GM18861 (cell line): ENCODE results near the gene PARP3.
A peak's percentile ranks its signal among the peaks of the same experiment; 100 is the strongest.
"Not testable (repeated sequence)": the region's sequence is repeated elsewhere in the genome, so short reads cannot be mapped to it uniquely, and the experiment has no call there.

ENCODE experiments used
- ATAC-seq: cut with Tn5 transposase; IDR thresholded peaks from one replicate; pipeline ENCODE4 v1.9.1; 2021; ENCODE audit not compliant: unreplicated experiment

The PARP3 gene

DNA sequence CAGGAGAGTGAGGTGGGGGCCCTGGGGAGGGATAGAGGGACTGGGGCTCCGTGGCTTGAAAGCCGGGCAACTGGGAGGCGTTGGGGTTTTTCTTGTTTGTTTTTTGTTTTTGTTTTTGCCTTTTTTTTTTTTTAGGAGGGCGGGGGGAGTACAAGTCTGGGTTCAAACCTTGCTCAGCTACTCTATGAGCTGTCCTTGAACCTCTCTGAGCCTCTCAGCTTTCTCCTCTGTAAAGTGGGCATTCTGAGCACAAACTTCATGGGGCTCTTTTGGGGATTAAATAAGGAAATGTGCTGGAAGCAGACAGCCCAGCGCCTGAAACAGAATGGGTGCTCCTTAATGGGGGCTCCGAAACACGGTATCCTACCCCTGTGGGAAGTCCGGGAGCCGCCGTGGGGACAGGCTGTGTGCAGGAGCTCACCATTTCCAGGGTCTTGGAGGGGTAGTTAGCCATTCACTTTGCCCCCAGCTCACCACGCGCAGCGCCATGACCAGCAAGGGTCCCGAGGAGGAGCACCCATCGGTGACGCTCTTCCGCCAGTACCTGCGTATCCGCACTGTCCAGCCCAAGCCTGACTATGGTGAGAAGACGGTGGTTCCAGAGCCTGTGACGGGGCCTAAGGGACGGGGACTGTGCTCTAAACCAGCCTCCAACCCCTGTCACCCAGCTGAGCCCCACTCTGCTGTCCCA, 41.6 kb downstream of the PARP3 start:
- ATAC-seq, result no peak

DNA sequence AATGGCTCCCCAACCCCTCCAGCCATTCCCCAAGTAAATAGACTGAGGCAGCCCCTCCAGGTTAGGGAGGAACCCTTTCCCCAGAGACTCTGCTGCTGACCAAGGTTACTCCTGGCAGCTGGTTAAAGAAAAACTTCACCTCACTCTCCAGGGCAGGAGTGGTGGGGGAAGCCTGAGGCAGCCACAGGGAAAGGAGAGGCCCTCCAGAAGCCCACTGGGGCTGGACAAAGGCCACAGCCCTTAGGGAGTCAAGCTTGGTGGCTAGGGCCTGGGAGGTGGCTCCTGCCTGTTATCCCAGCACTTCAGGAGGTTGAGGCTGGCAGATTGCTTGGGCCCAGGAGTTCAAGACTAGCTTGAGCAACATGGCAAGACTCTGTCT, 42.1 kb downstream of the PARP3 start:
- ATAC-seq, result no peak

DNA sequence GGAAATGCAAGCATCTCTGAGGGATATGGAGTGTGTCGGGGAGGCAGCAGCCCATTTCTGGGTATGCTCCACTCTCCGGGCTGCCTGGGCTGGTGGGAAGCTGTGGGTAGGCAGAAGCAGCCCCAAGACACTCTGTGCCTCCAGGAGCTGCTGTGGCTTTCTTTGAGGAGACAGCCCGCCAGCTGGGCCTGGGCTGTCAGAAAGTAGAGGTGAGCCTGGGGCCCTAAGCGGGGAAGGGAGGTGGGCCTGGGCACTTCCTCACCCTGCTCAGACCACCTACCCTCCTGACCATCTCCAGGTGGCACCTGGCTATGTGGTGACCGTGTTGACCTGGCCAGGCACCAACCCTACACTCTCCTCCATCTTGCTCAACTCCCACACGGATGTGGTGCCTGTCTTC, 42.9 kb downstream of the PARP3 start:
- no peak for ATAC-seq

DNA sequence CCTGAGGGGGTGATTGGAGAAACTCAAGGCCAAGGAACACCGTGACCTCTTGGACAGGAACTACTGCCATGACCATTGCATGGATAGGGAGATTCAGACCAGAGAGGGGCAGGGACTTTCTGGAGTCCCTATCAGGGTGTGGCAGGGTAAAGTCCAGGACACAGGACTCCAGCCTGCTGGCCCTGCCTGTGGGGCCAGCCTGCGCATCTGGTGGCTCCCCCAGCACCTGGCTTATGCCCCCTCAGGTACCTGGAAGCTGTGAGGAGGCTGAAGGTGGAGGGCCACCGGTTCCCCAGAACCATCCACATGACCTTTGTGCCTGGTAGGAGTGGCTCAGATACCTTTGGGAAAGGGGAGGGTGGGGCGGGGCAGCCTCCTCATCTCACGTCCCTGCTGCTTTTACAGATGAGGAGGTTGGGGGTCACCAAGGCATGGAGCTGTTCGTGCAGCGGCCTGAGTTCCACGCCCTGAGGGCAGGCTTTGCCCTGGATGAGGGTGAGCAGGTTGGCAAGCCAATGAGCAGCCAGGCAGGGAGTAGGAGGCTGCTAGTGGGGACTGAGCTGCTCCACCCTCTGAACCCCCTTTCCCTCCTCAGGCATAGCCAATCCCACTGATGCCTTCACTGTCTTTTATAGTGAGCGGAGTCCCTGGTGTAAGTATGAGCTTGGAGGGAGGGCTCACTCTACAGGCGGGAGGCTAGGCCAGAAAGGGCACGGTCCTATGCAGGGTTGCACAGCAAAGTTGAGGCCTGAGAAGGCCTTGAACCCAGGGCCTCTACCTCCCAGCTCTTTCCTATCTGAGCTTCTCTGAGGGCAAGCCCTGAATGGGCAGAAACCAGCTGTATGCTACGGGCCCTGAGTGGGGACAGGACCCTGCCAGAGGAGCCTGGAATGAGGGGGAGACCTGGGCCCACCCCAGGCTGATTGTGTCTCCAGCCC, 44.1 kb downstream of the PARP3 start:
- no peak for ATAC-seq

DNA sequence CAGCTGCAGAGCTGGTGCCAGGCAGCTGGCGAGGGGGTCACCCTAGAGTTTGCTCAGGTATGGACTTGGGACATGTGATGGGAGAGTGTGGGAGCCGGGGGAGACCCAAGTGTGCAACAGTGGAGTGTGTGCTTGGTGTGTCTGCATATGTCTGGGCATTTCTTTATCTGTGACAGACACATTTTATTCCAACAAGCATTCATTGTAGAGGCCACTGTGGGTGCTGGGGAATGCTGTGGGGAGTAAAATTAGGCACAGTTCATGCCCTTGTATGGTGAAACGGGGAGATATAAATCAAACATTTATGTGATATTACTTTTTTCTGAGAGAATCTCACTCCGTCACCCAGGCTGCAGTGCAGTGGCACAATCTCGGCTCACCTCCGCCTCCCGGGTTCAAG, 45.4 kb downstream of the PARP3 start:
- no peak for ATAC-seq

DNA sequence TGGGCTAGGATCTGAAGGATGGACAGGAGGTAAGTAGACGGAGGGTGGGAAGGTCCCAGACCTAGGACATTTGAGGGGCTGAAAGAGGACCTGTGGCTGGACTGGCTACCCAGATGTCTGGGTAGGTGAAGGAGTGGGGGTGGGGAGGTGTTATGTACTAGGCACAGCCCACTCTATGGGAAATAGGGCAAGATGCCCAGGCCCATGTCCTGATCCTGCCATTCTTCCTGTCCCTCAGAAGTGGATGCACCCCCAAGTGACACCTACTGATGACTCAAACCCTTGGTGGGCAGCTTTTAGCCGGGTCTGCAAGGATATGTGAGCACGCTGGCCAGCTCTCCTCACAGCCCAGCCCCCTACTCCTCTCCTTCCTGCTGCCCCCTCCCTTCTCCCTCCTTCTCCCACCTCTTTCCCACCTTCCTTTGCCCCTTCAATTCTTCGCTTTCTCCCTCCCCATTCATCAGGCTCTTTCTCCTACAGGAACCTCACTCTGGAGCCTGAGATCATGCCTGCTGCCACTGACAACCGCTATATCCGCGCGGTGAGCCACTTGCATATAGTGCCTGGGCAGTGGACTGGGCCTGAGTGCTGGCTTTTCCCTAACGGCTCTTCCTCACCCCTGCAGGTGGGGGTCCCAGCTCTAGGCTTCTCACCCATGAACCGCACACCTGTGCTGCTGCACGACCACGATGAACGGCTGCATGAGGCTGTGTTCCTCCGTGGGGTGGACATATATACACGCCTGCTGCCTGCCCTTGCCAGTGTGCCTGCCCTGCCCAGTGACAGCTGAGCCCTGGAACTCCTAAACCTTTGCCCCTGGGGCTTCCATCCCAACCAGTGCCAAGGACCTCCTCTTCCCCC, 46.4 kb downstream of the PARP3 start:
- ATAC-seq, result no peak

DNA sequence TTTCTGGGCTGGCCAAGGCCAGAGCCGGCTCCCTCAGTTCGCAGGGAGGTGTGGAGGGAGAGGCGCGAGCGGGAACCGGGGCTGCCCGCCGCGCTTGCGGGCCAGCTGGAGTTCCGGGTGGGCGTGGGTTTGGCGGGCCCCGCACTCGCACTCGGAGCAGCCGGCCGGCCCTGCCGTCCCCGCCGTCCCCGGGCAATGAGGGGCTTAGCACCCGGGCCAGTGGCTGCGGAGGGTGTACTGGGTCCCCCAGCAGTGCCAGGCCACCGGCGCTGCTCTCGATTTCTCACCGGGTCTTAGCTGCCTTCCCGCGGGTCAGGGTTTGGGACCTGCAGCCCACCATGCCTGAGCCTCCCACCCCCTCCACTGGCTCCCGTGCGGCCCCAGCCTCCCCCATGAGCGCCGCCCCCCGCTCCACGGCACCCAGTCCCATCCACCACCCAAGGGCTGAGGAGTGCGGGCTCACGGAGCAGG, 48.4 kb downstream of the PARP3 start:
- not testable (repeated sequence) for ATAC-seq

DNA sequence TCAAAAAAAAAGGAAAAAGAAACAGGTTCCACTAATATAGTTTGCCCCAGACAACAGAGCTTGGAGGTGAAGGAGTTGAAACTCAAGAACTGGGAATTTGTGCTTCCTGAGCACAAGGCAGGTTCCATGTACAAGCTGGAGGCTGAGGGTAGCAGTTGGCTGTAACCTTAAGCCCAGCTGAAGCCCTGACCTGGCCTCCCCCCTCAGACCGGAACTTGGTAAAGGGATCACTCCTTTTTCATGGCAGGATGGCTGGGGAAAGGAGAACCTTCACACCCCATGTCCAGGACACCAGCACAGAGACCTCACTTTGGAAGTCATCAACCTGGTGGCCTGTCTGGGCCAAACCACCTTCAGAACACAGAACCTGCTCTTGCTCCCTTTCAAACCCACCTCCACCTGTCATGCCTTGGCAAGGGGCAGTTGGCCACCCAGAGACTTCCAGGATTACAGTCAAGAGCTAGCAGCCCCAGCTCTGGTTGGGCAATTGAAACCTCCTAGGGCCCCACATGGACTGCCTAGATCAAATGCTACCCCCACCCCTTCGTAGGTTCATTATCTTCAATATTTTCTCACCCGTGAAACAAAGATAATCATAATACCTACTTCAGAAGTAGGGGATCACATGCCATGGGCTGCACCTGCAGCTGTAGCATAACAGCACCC, 50.0 kb downstream of the PARP3 start:
- ATAC-seq, result no peak

DNA sequence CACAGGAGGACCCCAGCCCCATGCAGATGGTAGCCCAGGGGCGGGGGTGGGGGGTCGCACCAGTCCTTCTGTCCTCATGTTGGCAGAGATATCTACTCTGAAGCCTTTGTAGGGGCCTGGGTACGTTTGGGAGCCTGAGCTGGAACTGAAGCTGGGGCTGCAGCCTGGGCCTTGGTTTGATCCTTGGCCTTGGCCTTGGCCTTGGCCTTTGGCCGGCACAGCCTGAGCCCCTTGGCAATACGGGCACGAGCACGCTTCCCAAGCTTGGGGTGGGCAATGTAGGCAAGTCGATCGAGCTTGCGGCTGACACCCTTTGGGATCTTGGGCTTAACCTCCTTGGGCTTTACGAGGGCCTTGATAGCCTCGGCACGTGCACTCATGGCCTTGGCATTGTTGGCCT, 51.5 kb downstream of the PARP3 start:
- not testable (repeated sequence) for ATAC-seq

DNA sequence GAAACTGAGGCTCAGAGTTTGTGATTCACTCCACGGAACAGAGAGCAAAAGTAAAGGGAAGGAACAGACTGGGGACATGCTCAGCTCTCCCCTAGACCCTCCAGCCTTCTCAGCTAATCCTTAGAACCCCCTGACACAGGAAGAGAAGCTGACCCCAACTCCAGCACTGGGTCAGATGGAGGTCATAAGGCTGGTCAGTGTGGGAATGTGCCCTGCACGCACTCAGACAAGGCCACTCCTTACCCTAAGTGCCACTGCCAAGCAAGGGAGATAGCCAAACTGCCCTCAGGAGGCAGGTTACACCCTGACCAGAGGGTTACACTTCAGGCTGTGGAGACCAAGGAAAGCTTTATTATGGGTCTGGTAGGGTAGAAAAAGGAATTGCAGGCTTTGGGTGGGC, 52.4 kb downstream of the PARP3 start:
- no peak for ATAC-seq

DNA sequence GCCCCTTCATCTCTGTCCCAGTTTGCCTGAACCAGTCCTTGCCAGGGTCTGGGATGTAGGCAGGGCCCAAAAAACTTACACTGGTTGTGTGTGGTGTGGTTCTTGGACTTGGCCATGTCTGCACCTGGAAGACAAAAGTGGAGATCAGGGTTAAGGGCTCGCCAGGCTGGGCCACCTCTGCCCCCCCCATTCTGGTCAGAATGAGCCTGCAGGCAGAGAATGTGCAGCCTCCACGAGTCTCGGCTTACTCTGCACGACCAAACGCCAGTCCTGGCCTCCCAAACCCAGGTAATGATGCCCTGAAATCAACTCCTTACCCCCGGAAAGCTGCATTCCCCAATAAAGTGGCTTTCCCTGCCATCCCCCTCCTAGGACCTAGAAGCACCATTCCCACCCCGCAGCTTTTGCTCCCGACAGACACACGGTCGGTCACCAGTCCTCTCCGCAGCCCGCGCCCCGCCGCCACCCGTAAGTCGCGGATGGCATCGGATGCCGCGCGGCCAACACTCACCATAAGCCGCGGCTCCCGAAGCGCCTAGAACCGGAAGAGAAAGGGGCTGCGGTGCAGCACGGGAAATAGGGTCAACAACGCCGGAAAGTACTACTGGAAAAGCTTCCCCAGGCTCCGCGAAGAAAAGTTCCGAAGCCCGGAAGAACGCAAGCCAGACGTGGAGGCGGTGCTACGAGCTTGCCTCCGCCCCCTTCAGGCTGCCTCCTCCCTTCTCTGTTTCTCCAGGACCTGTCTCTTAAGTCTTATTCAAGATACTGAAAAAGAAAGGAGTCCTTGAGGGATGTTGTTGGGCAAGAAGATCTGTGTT, 53.4 kb downstream of the PARP3 start, which contains the start of gene RPL29:
RPL29 (minus strand) TSS at position 550 of the 818 bp plus-strand sequence; CDS start at position 116, 434 bp downstream.
- peak; percentile 81 for ATAC-seq

DNA sequence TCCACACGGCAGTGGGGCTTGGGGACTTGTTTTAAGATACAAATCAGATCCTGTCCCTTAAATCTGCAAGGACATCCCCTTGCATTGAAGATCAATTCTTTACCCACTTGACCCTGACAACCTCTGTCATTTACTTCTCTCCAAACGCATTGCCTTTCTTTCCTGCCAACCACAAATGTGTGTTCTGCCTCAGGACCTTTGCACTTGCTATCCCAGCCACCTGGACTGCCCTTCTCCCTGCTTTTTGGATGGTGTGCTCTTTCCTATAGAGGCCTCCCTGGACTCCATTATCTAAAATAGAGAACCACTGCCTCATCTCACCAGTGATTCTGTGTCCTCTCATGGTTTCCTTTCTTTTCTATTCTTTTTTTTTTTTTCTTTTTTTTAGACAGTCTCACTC, 55.0 kb downstream of the PARP3 start:
- no peak for ATAC-seq

DNA sequence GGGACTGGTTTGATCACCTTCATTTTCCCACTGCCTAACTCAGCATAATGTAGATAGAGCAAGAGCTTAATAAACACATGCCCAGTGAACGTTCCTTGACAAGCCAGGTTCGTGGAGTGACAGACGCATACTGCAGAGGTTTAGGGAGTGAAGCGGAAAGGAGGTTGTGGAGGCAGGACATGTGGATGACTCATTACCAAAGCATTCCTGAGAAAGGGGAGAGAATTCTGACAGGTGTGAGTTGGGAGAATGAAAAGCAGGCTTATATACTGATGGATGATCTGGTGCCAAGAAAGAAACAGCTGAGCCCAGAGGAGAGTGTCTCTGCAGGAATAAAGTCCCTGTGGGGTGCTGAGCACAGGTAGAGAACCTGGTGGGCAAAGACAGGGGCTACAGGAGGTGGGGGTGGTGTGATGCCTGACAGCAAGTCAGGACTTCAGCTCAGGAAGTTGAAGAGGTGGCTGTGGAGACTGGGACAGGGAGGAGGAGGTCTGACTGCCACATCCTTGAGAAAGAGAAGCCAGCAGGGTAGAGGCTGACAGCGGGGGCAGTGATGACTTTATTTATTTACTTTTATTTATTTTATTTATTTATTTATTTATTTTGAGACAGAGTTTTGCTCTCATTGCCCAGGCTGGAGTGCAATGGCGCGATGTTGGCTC, 55.9 kb downstream of the PARP3 start:
- no peak for ATAC-seq
